GM10847 (cell line): Measurements from ENCODE around the gene GBGT1.

ENCODE experiments used
- POLR2A ChIP-seq: IDR thresholded peaks from 2 replicates; pipeline ENCODE4 v1.6.1; 2011; ENCODE audit not compliant: insufficient read length; ENCODE audit errors: extremely low read depth

GBGT1 gene

GRCh38 chr9:133117271-133118178 is 46.2 kb downstream of the GBGT1 start:
- TF ChIP-seq POLR2A = no peak

GRCh38 chr9:133116346-133117231 is 47.1 kb downstream of the GBGT1 start:
- no peak for TF ChIP-seq POLR2A

- peak; percentile 66 for TF ChIP-seq POLR2A
Measured at GRCh38 chr9:133115604-133116345, 47.9 kb downstream of the GBGT1 start.

GRCh38 chr9:133114886-133115603 is 48.7 kb downstream of the GBGT1 start:
- TF ChIP-seq POLR2A = no peak

- no peak for TF ChIP-seq POLR2A
Measured at GRCh38 chr9:133113949-133114885, 49.5 kb downstream of the GBGT1 start.

- no peak for TF ChIP-seq POLR2A
Measured at GRCh38 chr9:133113163-133113948, 50.4 kb downstream of the GBGT1 start.

- no peak for TF ChIP-seq POLR2A
Measured at GRCh38 chr9:133112663-133113026, 51.1 kb downstream of the GBGT1 start.

GRCh38 chr9:133111808-133112662 is 51.7 kb downstream of the GBGT1 start:
- no peak for TF ChIP-seq POLR2A

GRCh38 chr9:133109931-133110650 is 53.6 kb downstream of the GBGT1 start:
- TF ChIP-seq POLR2A = no peak

GRCh38 chr9:133108794-133109641 is 54.7 kb downstream of the GBGT1 start:
- no peak for TF ChIP-seq POLR2A
